HCEC 1CT (cell line): Measurements from ENCODE around the gene AUNIP.

Source experiments
- DNase-seq: peaks from one replicate; pipeline ENCODE4 v3.0.0-alpha.2; 2017

The AUNIP gene, protein sequence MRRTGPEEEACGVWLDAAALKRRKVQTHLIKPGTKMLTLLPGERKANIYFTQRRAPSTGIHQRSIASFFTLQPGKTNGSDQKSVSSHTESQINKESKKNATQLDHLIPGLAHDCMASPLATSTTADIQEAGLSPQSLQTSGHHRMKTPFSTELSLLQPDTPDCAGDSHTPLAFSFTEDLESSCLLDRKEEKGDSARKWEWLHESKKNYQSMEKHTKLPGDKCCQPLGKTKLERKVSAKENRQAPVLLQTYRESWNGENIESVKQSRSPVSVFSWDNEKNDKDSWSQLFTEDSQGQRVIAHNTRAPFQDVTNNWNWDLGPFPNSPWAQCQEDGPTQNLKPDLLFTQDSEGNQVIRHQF

DNA sequence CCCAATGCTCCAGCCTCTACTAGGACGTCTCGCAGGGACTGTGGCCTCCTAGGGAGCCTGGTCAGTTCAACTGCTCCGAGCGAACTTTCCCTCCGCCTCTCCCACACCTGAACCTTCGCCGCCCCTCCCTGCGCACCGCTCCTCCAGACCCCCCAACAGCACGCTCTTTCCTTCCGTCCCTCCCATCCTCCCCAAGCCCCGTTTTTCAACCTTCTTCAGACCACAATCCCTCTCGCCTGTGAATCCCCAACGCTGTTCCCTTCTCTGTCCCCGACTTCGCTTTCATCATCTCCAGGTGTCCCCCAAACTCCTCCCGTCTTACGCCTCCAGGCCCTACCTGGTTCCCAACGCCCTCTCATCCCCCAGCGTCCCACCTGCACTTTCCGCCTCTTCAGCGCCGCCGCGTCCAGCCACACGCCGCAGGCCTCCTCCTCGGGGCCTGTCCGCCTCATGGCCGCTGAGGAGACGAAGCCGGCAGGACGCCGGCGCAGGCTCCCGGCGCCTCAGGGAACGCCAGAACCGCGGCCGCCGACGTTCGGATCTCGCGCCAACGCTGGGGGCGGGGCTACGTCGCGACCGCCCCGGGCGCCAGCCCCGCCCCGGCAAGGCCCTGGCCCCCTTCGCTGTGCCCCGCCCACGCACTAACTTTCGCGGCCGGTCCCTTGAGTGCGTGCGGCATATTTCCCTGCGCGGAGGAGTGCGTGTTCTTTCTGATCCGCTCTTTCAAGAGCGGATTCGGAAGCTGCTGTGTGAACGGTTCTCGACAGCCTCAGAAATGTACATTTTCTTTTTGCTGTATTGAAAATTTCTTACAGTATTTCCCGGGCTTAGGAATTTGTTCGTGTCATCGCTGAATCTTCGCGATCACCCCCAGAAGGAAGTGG lies at the start of gene AUNIP:
TSS of gene AUNIP (minus strand) at position 552 of the 884 bp plus-strand sequence. CDS start at position 452, 100 bp downstream.
- peak; percentile 90 for DNase-seq

DNA sequence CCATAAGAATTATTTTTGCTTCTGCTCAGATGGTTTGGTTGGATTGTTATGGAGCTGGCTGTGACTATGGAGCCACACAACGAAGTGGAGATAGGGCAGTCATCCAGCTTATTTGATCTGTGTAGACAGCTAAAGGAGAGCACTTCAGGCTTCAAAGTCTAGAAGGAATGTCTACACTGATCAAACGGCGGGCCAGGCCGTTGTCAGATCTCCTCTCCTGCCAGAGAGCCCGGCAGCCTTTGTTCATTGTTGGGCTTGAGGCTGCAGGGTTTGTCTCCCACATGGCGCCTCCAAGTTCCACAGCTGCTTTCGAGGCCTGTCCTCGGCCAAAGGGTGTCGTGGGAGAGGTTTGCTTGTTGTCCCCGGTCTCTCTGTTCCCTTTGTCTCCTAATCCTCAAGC lies 49.8 kb upstream of the AUNIP start:
- no peak for DNase-seq

DNA sequence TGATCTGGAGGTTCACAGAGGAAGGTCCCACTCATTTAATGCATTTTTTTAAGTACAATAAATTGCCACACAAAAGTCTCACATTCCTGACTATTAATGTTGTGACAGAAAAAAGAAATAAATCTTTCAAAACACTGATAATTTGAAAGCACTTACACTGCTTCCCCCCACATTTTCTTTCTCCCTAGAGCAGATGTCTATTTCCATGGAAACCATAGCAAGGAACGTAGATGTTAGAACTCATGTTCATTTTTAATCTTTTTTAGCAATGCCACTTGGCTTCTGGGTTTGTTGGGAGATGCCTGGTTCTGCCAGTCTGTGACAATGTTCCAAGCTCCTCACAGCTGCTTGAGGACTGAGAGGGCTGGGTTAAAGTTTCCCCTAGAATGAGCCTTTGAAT lies 48.9 kb upstream of the AUNIP start:
- DNase-seq: no peak

DNA sequence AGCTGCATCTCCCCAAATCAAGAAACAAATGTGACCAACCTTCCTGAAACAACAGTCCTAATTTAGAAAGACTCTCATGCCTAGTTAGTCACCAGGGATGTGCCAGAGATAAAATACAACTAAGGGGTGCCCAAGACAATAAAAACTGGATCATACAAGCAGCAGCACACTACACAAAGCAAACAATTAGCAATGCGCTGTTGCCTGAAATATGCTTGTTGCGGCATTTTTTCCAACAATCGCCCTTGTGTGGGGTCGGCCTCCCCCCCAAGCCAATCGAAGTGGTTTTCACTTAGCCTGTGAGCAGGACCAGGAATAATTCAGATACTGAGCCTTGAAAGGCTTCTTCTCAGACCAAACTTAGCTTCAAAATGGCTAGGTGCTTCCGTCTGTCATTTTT lies 48.3 kb upstream of the AUNIP start:
- no peak for DNase-seq

DNA sequence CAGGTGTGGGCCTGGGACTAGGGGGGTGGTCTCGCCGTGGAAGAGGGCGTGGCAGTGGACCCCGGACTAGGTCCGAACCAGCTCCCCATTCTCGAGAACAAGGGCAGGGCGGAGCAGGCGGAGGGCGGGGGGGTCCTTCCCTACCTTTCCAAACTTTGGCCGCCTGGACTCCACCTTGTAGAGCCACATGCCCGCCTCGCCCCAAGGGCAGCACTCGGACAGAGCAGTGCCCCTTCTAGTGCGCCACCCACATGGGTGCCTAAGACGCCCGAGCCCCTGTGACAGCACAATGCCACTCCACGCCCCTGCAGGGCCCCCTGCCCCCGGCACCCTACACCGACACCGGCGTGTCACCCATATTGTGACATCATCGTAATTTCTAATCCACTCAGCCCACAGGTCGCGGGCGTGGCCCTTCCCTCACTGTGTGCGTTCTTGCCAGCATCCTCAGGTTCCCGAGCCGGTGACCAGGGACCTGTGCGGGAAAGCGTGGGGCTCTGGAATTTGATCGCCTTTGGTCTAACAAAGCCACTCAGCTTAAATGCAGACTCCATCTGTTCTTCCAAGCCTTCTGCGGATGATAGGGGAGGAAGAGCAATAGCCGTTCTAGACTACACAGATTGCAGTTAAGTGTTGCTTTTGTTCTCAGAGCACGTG lies 47.5 kb upstream of the AUNIP start:
- no peak for DNase-seq

DNA sequence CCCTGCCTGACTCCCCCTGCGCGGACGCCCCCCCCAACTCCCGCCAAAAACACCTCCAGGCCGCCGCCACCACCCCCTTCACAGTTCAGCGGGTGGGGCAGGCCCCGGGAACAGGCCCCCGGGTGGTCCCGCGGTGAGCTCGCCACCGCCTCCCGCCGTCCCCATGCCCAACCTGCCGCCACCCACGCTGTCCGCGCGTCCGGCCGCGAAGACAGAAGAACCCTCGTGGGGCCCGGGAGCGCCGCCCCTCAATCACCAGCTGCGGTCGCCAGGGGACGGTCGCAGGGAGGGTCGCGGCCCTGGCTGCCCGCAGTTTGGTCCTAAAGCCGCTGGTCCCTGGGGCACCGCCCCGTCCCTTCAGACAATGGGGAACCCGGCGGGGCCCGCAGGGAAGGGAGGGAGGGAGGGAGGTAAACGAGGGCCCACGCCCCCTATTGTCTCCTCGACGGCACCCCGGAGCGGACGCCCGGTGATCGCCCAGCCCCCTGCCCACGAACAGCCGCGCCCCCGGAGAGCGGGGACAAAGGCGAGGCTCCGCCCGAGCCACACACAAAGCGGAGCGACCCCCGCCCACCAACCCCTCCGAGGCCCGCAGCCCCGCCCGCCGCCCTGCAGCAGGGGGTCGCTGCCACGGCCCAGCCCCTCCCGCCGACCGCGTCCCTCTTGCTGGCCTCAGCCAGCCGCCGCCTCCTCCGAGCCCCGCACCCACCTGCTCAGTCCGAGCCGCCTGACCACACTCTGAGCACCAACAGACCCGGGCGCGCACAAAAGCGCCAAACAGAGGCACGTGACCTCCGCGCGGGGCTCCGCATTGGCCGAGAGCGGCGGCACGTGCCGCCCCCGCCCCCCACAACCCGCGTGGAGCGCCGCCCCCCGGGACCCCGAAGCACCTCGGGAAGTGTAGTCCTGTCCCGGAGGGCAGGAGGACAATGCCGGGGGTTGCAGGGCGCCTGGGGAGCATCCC lies 46.7 kb upstream of the AUNIP start, which contains the start of gene STMN1:
TSS of gene STMN1 (minus strand) at position 740 of the 964 bp plus-strand sequence. CDS start 1,743 bp downstream, outside the sequence.
- peak; percentile 90 for DNase-seq

DNA sequence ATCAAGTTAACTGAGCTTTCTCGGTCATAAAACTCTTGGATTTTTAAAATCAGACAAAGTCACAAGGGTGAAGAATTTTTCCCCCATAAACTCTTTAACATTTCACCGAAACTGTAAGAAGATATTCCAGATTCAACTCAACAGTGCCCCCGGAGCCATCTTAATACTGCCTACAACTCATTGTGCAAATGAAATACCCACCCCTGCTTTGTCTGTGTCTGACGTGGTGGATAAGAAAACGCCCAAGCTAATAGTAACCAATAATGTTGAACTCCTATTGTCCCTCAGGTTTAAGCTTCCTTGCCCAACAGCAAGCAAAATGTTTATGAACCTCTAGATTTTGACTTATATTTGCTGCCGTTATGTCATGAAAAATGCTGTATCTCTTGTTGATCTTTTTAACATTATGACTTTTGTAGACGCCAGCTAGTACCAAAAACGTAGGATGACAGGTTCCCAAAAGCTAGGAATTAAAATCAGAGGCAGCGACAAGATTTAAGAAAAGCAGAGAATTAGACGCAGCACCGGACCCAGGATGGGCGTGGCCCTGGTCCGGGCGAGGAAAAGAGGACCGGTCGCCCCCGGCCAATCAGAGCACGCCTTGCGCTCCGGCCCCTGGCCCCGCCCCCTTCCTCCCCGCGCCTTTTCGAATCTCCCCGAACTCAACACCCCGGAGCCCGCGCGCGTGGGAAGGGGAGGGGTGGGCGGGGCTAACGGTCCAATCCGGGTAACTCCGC lies 45.9 kb upstream of the AUNIP start:
- peak; percentile 90 for DNase-seq

DNA sequence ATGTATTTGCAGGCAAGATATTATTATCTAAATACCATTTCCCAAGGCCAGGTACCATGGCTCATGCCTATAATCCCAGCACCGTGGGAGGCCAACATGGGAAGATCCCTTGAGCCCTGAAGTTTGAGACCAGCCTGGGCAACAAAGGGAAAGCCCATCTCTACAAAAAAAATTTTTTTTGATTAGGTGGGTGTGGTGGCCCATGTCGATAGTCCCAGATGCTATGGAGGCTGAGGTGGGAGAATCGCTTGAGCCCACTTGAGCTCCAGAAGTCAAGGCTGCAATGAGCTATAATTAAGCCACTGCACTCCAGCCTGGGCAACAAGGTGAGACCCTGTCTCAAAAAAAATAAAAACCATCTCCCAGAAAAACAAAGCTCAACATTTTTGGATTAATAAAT lies 44.7 kb upstream of the AUNIP start:
- no peak for DNase-seq

DNA sequence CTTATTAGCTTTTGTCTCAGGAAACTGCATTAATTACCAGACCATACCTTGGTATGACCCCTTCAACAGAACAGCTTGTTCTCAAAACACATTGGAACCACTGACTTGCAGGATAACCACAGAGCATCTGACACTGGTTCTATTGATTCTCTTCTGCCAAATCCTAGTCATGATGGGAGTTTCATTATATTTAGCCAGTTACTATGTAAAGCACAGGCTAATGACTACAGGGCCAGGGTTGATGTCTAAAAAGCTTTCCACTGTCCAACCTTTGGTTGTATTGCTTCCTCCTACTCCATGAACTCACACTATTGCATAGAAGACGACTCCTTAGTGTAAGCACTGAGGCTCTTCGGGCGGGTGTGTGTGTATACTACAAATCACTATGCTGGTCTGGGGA lies 43.2 kb upstream of the AUNIP start:
- DNase-seq: no peak

DNA sequence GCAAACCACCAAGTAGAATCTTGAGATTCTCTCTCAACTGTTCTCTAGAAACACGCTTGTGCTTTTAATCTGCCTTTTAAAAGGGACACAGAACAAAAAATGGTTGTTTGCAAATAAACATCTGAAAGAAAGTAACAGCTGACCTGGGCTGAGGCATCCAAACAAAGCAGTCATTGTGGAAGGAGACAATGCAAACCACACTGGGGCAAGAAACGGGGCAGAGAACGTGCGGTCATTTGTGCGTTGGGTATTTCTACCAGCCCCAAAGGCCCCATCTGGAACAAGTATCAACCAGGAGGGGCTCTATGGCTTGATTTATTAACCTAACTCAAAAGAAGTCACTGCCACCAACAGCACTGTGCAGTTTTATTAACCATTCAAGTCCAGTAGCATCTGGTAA lies 41.0 kb upstream of the AUNIP start:
- DNase-seq: no peak

DNA sequence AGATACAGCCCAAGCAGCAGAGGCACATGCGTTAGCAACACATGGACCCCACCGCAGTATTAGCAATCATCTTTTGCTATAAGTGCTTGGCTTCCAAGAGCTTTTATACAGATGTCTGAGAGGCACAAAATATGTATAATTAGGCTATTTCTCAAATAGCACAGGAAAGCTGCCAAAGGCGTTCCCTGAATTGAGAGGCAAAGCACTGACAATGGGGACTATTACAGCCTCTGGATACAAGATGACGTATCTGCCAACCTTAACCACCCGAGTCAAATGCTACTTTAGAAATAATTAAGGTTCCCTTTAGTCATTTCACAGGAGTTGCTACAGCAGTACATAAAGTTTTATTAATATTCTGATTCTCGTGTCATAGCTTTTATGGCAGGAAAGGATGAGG lies 40.5 kb upstream of the AUNIP start:
- no peak for DNase-seq

DNA sequence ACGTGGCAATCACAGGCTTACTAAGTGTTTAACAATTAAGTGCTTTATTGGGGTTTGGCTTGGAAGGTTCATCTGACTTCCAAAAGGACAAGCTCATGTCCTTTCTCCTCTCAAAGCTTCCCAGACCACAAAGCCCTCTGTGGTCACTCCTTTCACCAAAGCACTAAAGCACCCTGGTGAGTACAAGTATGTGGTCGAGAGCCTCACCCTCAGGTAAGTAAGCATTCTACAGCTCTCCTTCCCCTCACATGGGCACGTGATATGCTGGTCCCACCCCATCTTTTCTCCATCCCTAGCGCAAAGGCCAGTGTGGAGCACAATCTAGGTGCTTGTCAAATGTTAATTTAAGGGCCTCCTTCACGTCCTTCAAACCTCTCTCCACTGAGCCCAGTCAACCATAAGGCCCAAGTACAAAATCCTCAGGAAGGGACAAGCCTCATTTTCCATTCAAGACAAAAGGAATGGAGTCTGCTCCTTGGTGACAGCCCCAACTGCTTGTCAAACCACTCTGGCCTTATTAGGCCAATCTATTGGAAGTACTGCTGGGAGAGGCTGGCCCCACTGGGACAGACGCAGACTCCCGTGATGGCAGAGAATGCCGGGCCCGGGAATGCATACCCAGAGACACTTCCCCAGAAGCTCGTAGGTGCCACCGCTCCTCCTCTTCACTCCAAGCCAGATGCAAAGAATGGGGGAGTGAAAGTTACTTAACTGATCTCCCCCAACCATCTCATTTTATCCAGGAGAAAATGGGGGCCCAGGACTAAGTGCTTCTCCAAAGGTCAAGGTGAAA lies 39.2 kb upstream of the AUNIP start:
- DNase-seq: no peak

DNA sequence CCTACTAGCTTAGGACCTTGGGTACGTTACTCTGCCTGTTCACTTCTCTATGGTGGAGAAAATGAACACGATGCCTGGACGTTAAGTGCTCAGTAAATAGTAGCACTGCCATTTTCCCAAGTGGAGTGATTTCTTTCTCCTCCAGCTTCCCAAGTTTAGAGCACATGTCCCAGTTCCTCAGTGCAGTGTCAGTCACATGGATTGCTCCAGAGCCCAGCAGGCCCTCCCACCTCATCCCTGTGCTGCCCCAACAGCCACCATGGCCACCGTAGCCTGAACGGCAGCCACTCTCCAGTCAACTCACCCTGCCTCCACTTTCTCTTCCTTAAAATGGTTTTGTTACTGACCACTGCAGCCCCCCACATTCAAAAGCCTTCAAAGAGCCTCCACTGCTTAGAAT lies 38.5 kb upstream of the AUNIP start:
- no peak for DNase-seq

DNA sequence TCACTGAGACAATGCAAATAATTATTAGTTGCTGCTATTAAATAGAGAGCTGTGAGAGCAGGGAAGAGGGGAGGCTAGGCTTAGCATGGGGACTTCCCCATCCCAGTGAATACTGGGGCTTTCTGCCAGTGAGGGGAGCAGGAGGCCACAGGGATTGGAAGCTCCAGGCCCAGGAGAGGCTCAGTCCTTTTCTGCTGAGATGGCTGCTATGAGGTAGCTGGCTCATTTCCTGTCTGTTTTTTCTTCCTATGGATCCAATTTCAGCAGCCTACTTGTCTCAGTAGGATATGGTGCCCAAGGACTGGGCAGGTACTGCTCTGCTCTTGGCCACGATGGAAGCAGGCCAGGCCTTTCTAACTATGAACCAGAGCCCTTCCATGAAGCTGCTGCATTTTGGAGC lies 37.0 kb upstream of the AUNIP start:
- peak; percentile 34 for DNase-seq

DNA sequence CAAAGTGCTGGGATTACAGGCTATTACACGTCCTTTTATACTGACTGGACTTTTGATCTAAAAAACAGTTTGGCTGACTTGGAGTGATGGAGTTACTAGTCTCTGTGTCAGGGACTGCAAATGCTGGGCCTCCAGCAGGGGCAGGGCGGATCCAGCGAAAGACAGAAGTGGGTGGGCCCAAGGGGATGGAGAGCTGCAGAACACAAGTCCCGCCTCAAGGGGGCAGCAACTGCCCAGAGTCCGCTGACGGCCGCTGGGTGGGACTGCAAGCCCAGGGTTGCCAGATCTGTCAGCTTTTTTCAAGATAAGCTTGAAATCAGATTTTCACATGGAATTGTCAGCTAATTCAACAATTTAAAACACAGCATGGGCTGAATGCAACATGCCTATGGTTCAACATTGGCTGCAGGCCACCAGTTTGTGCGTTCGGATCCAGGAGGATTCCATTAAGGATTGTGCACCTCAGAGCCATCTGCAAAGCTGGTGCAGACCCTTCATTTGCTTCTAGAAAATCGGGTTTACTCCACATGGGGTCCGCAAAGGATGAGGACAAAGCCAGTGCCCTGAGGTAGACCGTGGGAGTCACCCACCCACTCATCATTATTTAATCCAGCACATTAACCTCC lies 36.2 kb upstream of the AUNIP start:
- peak; percentile 84 for DNase-seq

DNA sequence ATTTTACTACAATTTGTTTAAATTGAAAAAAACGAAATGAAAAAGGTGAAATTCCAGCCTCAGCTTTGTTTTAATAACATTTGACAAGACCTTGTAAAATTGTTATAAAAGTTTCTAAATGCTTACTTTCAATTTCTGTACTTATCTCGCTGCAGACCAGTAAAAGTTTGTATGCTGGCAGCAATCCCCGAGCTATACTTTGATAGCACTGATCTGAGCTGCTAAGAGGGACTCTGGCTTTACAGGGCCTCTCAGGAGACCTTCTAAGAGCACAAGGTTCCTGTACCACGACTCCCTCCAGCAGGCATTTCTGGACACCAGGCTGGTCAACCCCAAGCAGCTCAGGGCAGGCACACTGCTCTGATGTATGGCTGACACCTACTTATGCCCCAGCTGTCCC lies 33.9 kb upstream of the AUNIP start:
- no peak for DNase-seq

DNA sequence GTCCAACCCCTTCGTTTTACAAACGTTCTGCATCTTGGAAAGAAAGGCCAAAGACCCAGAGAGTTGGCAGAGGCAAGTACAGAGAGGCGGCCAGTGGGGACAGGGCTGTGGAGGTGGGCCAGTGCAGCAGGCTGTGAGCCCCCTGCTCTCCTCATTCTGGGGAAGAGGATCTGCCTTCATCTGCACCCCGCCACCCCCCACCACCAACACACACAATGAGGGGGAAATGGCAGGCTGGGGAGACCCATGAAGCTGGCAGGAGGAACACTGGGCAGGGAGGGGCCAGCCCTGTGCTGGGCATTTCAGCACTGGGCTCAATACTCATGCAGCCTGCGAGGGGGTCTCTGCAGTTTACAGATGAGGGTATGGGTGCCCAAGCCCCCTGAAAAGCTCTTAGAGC lies 32.3 kb upstream of the AUNIP start:
- DNase-seq: no peak

DNA sequence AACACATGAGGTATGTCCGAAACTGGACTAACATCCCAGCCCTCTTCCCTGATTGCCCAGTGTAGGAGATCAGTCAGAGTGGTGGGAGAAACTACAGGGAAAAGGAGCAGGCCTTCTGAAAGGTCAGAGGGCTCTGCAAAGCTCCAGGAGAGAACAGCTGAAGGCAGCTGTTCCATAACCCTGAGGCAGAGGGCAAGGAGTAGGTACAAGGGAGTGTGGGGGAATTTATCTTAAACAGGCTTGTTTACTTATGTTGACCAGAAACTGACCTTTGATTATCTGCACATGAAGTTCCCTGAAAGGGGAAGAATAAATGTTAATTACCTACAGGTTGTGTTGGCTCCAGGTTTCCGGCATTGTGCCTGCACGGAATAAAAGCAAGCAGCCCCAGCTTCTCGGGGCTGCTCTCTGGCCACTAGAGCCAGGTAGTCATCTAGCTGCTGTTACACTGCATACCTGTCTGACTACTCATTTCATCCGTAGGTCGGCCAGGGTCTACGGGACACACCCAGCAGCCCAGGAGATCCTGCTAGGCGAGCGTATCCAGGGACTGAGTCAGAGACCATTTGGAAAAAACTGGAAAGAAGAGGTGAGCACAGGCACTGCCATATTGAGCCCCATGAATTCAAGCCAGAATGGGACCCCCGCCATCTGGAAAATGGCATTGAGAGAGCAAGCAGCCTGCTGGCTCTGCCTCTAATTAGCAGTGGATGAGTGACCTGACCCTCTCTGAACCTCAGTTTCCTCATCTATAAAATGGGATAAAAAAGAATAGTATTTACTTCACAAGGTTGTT lies 31.2 kb upstream of the AUNIP start:
- DNase-seq: peak; percentile 51

DNA sequence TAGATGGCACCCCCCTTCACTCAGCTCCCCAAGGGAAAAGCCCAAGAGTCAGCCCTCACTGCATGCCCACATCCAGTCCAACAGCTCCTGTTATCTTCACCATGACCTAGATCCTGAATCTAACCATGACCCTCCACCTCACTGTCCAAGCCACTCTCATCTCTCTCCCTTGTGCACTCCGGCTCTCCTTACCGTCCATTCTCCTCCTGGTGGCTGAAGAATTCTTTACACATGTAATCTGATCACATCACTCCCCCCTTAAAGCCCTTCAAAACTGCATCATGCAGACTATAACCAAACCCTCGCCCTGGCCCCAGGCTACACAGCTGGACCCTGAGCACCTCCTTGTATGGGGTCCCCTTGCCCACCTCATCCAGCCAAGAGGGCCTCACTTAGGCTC lies 30.2 kb upstream of the AUNIP start:
- DNase-seq: peak; percentile 18
